Measurements from ENCODE around the gene RSL24D1. TPM values are rescaled to one million over a fixed set of nuclear protein-coding genes. Genes with fewer than 3 reads are reported as not detected.
A peak's percentile ranks its signal among the peaks of the same experiment; 100 is the strongest.

RSL24D1 gene
- total and polyA plus RNA-seq, 9 of the 15 experiments (the other 6 are each of a cell fraction or from before 2014, with no cell fraction given) = 133 to 324 (median 223) TPM

- 0 out of 4 replicates have a peak, but pooled peaks of 1 of the 2 experiments have one; percentile 17 for TF ChIP-seq ZNF318 (IDR thresholded peaks at IDR 0.05; ENCODE audit: borderline replicate concordance in 1 of 2, low read depth in 1 of 2)
- no peak for TF ChIP-seq ZNF609 (CRISPR knock-in tag; IDR thresholded peaks at IDR 0.05; ENCODE audit: borderline replicate concordance)
- TF ChIP-seq PHF8 (IDR thresholded peaks at IDR 0.05; ENCODE audit: borderline replicate concordance, low read length) = no peak
- no peak; a peak in 1 of 4 replicates for TF ChIP-seq NRF1 (conservative IDR thresholded peaks at IDR 0.05 in 1 of 2, IDR thresholded peaks at IDR 0.05 in 1 of 2)
- no peak for TF ChIP-seq ZNF764 (CRISPR knock-in tag; IDR thresholded peaks at IDR 0.05; ENCODE audit: low read depth)
- peak; percentile 78 for TF ChIP-seq FOSL1 (tag; conservative IDR thresholded peaks at IDR 0.05)
- no peak for TF ChIP-seq KLF13 (tag; IDR thresholded peaks at IDR 0.05; ENCODE audit: borderline replicate concordance, low read depth)
- no peak for TF ChIP-seq SRSF1 (IDR thresholded peaks at IDR 0.05; ENCODE audit: low read depth, low read length)
- no peak for TF ChIP-seq TAF9B (IDR thresholded peaks at IDR 0.05; ENCODE audit: partially characterized antibody)
- TF ChIP-seq CREB3L1 (IDR thresholded peaks at IDR 0.05; ENCODE audit: borderline replicate concordance, low read depth) = no peak
These were observed 24.6 kb upstream of the RSL24D1 start (continued) for GRCh38 chr15:55221090-55222011.

Data from K562 (cell line).